G401.6 (cell line): ENCODE data around the gene MMP15.

Experiments
- FAIRE-seq: peaks from 2 replicates; lab custom pipeline; 2012; peaks lifted over from hg19 to GRCh38; lab: Jason Lieb, UNC

The MMP15 gene

GRCh38 chr16:58019866-58020538 is 5.6 kb upstream of the MMP15 start:
- FAIRE-seq = no peak

GRCh38 chr16:58020628-58021521 is 4.7 kb upstream of the MMP15 start:
- FAIRE-seq = no peak

DNA sequence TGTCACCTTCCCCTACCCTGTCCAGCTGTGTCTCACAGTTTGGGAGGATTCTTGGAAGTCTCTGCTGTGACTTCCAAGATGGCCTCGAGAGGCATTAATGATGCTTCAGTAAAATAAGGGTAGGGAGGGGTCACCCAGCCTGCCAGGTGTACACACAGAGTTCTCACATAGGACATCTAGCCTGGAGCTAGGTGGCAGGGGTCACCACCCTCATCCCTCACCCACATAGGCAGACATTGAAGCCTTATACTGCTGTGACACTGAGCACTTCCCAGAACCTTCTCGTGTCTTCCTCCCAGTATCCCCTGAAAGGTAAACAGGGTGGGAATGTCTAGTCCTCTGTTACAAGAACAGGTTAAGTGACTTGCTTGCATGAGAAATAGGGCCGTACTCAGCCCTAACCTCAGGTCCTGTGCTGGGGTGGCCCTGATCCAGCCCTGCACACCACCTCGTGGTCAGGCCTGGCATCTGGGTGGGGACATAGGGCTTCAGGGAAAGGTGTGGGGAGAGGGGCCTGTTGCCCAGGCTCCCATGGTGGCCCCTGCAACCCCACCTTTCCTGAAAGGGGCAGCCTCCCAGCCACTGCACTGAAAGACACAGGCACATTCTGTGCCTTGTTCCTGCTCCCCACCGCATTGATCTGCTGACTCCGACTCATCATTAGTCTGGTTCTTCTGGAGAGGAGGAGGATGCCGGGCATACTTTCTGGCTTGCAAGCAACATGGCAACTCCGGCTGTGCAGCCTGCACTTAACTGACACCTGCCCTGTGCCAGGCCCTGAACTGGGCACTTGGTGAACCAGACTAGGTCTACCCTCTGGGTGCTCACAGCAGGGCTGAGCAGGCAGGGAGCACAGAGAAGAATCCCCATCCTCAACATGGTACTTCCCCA is 3.6 kb upstream of the MMP15 start:
- no peak for FAIRE-seq

GRCh38 chr16:58022601-58023371 is 2.8 kb upstream of the MMP15 start:
- no peak for FAIRE-seq

DNA sequence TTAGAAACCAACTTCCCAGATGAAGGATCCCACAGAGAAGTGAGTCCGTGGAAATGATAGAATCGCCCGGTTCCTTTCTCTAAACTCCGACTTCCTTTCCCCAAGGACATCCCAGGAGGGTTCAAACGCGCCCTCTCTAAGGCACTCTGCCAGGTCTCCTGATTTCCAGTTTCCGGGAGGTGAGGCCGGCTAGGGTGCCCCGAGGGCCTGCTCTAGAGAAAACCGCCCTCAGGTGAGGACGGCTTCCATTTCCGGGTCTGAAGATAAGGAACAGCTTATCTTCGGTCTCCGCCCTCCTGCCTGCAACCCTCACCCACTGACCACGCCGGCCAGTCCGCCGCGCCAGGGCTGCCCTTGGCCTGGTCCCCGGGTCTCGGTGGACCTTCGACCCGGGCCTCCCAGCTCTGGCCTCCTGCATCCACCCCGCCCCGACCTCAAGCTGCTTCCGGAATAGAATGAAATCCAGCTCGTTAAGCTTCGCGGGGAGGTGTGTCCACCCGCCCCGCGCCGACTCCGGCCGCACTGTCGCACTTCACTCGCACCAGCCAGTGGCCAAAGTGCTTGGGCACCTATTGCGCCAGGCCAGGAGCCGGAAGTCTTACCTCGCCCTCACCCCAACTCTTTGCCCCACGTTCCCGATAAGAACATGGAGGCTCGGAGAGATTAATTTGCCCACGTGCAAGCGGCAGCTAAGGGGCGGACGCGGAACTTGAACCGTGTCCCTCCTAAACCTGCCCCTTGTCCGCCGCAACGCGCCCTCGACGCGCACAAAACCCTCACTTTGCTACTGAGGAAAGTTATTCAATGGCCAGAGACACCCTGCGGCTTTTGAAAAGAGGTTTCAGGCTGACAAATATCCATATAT is 836 bp upstream of the MMP15 start:
- no peak for FAIRE-seq

DNA sequence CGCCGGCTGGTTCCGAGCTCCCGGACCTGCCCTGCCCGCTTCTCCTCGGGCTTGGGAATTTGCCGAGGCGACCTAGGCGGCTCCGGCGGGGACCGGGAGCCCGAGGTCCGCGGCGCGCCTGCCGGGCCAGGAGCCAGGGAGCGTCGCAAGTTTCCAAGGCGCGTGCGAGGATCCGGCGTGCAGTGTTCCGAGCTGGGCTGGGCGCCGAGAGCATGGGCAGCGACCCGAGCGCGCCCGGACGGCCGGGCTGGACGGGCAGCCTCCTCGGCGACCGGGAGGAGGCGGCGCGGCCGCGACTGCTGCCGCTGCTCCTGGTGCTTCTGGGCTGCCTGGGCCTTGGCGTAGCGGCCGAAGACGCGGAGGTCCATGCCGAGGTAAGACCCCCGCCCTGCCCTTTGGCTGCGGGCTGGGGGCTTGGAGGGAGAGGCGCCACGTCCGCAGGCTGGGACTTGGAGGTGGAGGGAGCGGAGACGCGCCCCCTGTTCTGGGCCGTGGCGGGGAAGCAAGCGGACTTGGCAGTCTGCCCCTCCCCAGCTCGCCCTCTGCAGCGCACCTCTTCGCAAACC is 668 bp downstream of the MMP15 start:
- FAIRE-seq = no peak

- no peak for FAIRE-seq
These were observed 1.2 kb downstream of the MMP15 start for GRCh38 chr16:58026705-58027160.

DNA sequence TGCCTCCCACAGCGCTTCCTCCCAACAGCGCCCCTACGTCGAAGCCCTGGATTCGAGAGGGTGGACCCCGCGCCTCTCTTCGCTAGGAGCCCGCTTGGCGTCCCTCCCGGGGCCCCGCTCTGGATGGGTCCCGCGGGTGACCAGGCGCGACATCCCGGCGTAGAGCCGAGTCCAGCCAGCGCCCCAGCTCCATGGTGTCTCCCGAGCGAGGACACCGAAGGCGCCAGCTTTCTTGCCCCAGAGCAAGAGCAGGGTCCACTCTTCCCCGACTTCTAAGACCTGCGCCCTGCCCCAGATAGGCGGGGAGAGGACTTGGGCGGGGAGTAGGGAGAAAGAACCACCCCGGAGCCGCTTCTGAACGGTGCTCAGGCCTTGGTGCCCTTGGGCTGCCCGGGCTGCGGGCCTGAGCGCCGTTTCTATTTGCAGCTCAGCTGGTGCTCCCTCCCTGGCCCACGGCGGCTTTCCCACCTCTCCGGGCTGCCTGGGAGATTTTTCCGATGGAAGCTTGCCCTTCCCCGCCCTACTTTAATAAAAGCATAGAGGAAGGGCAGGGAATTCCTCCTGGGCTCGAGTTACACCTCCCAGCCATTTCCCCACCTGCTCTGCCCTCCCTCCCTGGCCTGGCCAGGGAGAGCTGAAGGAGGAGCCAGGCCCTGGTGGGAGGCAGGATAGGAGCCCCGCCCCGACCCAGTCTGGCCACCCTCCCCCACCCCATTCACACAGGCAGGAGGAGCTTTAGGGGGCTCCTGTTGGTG is 1.8 kb downstream of the MMP15 start:
- FAIRE-seq = no peak

DNA sequence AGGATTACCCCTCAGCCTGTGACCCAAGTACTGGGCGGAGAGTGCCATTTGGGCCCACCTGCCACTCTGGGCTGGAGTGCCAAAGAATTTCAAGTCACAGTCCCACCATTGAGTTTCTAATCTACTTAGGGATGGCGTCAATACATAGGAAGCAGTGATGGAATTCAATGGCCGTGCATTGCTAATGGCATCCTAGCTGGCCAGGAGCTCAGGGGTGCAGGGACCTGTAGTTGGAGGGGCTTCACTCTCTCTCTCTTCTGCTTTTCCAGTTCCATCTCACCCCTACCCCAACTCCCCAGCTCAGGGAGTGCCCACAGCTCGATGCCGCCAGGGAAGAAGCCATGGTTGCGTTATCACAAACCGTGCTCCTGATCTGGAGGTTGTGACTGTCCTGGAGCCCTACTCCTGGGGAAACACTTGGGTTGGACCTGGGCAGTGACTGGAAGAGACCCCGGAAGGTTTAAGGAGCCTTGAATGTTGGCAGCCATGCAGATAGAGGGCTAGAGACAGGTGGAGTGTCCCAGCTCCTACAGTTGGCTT is 2.4 kb downstream of the MMP15 start:
- no peak for FAIRE-seq

GRCh38 chr16:58028541-58029070 is 3.1 kb downstream of the MMP15 start:
- FAIRE-seq = no peak

DNA sequence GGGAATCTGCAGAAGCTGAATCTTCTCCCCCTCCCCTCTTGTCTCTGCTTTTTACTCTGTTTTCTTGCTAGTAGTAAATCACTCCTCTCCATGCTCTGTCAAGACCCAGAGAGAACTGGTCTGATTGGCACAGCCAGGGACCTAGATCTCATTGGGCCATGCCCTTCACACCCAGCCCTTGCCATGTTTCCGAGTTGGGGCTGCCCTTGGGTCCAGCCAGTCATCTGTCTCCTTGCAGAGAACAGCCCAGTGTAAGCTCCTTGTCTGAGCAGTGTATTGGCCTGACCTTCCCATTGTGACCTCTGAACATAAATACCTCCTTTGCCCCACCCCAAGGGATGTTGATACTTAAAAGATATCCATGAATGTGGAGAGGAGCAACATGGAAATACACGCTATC is 3.9 kb downstream of the MMP15 start:
- no peak for FAIRE-seq

GRCh38 chr16:58030136-58030840 is 4.7 kb downstream of the MMP15 start:
- no peak for FAIRE-seq

GRCh38 chr16:58031016-58031800 is 5.7 kb downstream of the MMP15 start:
- FAIRE-seq = no peak

DNA sequence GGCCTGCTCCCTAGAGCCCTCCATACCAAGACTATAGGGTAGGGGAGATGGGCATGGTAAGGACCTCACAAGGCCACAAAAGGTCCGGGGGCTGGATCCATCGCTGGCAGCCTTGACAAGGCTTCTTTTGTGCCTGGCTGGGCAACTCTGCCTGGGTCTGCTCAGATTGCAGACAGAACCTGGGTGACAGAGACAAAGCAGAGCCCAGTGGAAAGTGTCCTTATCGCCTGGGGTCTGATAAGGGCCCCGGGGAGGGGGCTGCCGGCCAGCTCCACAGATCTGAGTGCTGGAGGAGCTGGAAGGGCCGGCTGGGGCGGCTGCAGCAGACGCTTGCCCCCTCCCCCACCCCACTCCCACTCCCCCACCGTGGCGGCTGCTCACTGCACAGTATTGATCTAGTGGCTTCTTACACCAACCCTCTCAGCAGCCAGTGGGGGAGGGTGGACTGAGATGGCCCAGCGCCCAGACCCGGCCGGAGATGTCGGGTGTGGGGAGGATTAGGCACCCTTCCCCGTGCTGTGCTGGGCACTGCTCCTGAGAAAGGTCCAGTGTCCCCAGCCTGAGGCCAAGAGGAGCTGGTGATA is 7.2 kb downstream of the MMP15 start:
- no peak for FAIRE-seq

- FAIRE-seq = no peak
These were observed 8.7 kb downstream of the MMP15 start for GRCh38 chr16:58034128-58034685.

DNA sequence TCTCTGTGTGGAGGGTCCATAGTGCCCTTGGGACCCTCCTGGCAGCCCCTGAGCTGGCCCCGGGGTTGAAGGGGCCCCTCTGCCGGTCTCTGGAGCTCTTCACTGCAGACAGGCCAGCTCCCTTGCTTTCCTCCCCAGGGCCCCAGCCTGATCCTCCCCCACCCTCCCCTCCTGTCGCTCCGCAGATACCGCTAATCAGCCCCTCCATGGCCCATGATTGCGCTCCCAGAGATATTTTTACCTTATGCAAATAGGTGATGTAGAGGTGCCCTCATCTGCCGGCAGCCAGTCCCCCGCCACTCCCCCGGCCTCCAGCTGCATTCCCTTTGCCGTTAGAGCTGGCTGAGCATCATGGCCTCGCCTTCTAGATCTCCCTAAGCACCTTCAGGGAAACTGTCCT is 9.2 kb downstream of the MMP15 start:
- FAIRE-seq = no peak
